Smooth muscle cell (in vitro differentiated cells): ENCODE data around the gene BRSK1. TPM values are rescaled to one million over a fixed set of nuclear protein-coding genes. Genes with fewer than 3 reads are reported as not detected.

Source experiments
- DNase-seq: peaks from one replicate; lab custom pipeline; 2025; ENCODE audit not compliant: unreplicated experiment; lab: John Stamatoyannopoulos, UW
- H2AFZ ChIP-seq: fragments of 200-600 bp; sonication (generic); 2 replicates; pipeline ENCODE4 v1.6.0; 2016; ENCODE audit warnings: antibody characterized with exemption, low read depth, mild to moderate bottlenecking
- H3F3A ChIP-seq: fragments of 200-600 bp; sonication (generic); 2 replicates; pipeline ENCODE4 v1.6.0; 2017; ENCODE audit warnings: antibody characterized with exemption, low read depth
- H3K27ac ChIP-seq: fragments of 200-600 bp; sonication (generic); 2 replicates; pipeline ENCODE4 v1.5.1; 2016; ENCODE audit warnings: low read depth, mild to moderate bottlenecking
- H3K27me3 ChIP-seq: fragments of 200-600 bp; sonication (generic); 2 replicates; pipeline ENCODE4 v1.6.1; 2016; ENCODE audit warnings: low read depth, mild to moderate bottlenecking
- H3K36me3 ChIP-seq: fragments of 200-600 bp; sonication (generic); 2 replicates; pipeline ENCODE4 v1.5.1; 2016; ENCODE audit warnings: low read depth
- H3K4me1 ChIP-seq: fragments of 200-600 bp; sonication (generic); 2 replicates; pipeline ENCODE4 v1.5.1; 2016; ENCODE audit warnings: low read depth
- H3K4me2 ChIP-seq: fragments of 200-600 bp; sonication (generic); 2 replicates; pipeline ENCODE4 v1.6.0; 2016; ENCODE audit warnings: mild to moderate bottlenecking
- H3K4me3 ChIP-seq: fragments of 200-600 bp; sonication (generic); 2 replicates; pipeline ENCODE4 v1.5.1; 2016; ENCODE audit warnings: mild to moderate bottlenecking
- H3K79me2 ChIP-seq: fragments of 200-600 bp; sonication (generic); 2 replicates; pipeline ENCODE4 v1.6.0; 2016; ENCODE audit warnings: low read depth, mild to moderate bottlenecking
- H3K9ac ChIP-seq: fragments of 200-600 bp; sonication (generic); 2 replicates; pipeline ENCODE4 v1.6.0; 2016; ENCODE audit warnings: low read depth
- H3K9me3 ChIP-seq: fragments of 200-600 bp; sonication (generic); replicated peaks from 2 replicates; pipeline ENCODE4 v1.5.1; 2016; ENCODE audit warnings: low read depth
- H4K20me1 ChIP-seq: fragments of 200-600 bp; sonication (generic); 2 replicates; pipeline ENCODE4 v1.6.0; 2016; ENCODE audit warnings: low read depth
- CTCF ChIP-seq: fragments of 200-600 bp; sonication (generic); IDR thresholded peaks from 2 replicates; pipeline ENCODE4 v1.5.1; 2017; ENCODE audit warnings: borderline replicate concordance, mild to moderate bottlenecking, antibody characterized with exemption; ENCODE audit not compliant: insufficient read depth, poor library complexity, severe bottlenecking
- WGBS: methylation state at CpG from one replicate; pipeline ENCODE4 v1.1.7; 2016; ENCODE audit warnings: low lambda C conversion rate; 5-methylcytosine and 5-hydroxymethylcytosine counted together
- microRNA-seq: library from miRNA; unstranded; fragments of <30 nt; microRNA quantifications from one replicate; pipeline ENCODE4, GENCODE V29; 2016; ENCODE audit warnings: borderline number of aligned reads
- polyA plus RNA-seq: library from polyadenylated mRNA; unstranded; fragments of >200 nt; fragmentation: Nextera tagmentation; extraction: Ambion mirVana; gene quantifications from 2 replicates; pipeline ENCODE4 v1.2.1, GENCODE V29; 2016
- small RNA-seq: library from RNA; depleted of rRNA; stranded (forward); fragments of <200 nt; gene quantifications from one replicate; pipeline ENCODE3, GENCODE V24; 2014
- total RNA-seq: library from RNA; depleted of rRNA; stranded (reverse); fragments of >200 nt; gene quantifications from 2 replicates; pipeline ENCODE4 v1.2.3, GENCODE V29; 2014

BRSK1 gene
- total and polyA plus RNA-seq, 2 experiments from 2014 or later = 3.0 to 5.0 TPM

GRCh38 chr19:55358493-55358892, 74.7 kb downstream of the BRSK1 start:
- Histone ChIP-seq H3K4me1 (peaks cover 6% of the 10 kb centered on the region), H3K4me2 (no peak overlapping the region), H2AFZ (no peak overlapping the region), H3K9ac (no peak overlapping the region), H3K79me2 (no peaks in the 10 kb centered on the region), H3K9me3 (no peaks in the 10 kb centered on the region), H3K36me3 (no peaks in the 10 kb centered on the region), H3K27ac (no peak overlapping the region), H4K20me1 (no peaks in the 10 kb centered on the region), H3K27me3 (peaks cover 5% of the 10 kb centered on the region), H3K4me3 (no peak overlapping the region), H3F3A (no peaks in the 10 kb centered on the region)
- no peak for TF ChIP-seq CTCF
- DNase-seq = no peak
- WGBS = 92% methylated on average over 16 of the region's 19 CpGs

- peaks cover 3% of the 10 kb centered on the region for H3K27me3 ChIP-seq
- no peaks in the 10 kb centered on the region for H3K79me2 ChIP-seq
- H3F3A ChIP-seq = peaks cover 4% of the 10 kb centered on the region
- H2AFZ ChIP-seq = no peak overlapping the region
- H3K36me3 ChIP-seq = no peaks in the 10 kb centered on the region
- H3K27ac ChIP-seq = no peak overlapping the region
- no peak overlapping the region for H3K4me3 ChIP-seq
- 86% methylated on average over 32 of the region's 32 CpGs for WGBS
- H3K9ac ChIP-seq = no peak overlapping the region
- H3K4me2 ChIP-seq = no peak overlapping the region
- DNase-seq = no peak
- H3K9me3 ChIP-seq = no peaks in the 10 kb centered on the region
- no peaks in the 10 kb centered on the region for H4K20me1 ChIP-seq
- TF ChIP-seq CTCF = no peak
- peaks cover 6% of the 10 kb centered on the region for H3K4me1 ChIP-seq
Observed at GRCh38 chr19:55358943-55359908, 75.4 kb downstream of the BRSK1 start.

DNA sequence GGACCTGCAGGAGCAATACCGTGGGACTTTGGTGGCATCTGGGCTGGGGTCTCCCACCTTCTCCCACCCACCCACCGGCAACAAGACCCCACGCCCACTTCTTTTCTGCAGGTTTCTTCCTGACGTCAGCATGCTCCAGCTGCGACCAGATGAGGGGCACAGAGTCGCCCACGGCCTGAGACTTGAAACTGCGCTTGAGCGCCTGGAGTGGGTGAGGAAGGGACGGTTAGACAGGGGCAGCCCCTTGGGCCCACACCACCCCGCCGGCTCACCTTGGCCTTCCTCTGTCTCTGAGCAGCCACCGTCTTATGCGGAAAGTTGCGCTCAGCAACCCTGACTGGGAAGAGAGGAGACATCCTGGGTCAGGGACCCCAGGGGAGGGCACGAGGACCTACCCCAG, 77.1 kb downstream of the BRSK1 start:
- Histone ChIP-seq H3K27ac (no peak overlapping the region), H3K36me3 (no peaks in the 10 kb centered on the region), H3K9me3 (no peaks in the 10 kb centered on the region), H3K27me3 (peaks cover 3% of the 10 kb centered on the region), H3K4me3 (no peak overlapping the region), H3K9ac (no peak overlapping the region), H3K4me1 (peaks cover 6% of the 10 kb centered on the region), H3K79me2 (no peaks in the 10 kb centered on the region), H2AFZ (no peak overlapping the region), H3F3A (peaks cover 16% of the 10 kb centered on the region), H4K20me1 (peaks cover 12% of the 10 kb centered on the region), H3K4me2 (no peak overlapping the region)
- 96% methylated on average over 15 of the region's 16 CpGs for WGBS
- DNase-seq = no peak
- no peak for TF ChIP-seq CTCF

Small RNA genes within 50 kb of the gene (microRNA-seq; reads per million reads assigned to microRNA genes)
- gene MIR6802 = 2.9 reads per million
- 8.2 reads per million, percentile 8 among the genes with 10 or more reads in this experiment for gene MIR6803

Small RNA genes within 50 kb of the gene (small RNA-seq; reads per million reads assigned to genes)
- gene MIR6802 (not detected), gene MIR6803 (not detected)

Other genes starting within 250 kb of the BRSK1 start
- 0.09 TPM in 1 of 2 replicates, not detected in the other for gene GP6, start 245.7 kb upstream of the BRSK1 start, total RNA-seq
- gene GP6, start 245.7 kb upstream of the BRSK1 start, polyA plus RNA-seq = 1.8 TPM in 1 of 2 replicates, not detected in the other
- 7.8 and 13.5 TPM in 2 replicates for gene RDH13, start 220.8 kb upstream of the BRSK1 start, total RNA-seq
- gene RDH13, start 220.8 kb upstream of the BRSK1 start, polyA plus RNA-seq = 9.1 and 21.4 TPM in 2 replicates
- gene EPS8L1, start 208.1 kb upstream of the BRSK1 start, total RNA-seq = 21.4 and 32.9 TPM in 2 replicates
- 16.8 and 32.6 TPM in 2 replicates for gene EPS8L1, start 208.1 kb upstream of the BRSK1 start, polyA plus RNA-seq
- 16.8 and 30.5 TPM in 2 replicates for gene PPP1R12C, start 166.4 kb upstream of the BRSK1 start, total RNA-seq
- gene PPP1R12C, start 166.4 kb upstream of the BRSK1 start, polyA plus RNA-seq = 26.1 and 32.1 TPM in 2 replicates
- 24.9 and 27.1 TPM in 2 replicates for gene TNNT1, start 134.8 kb upstream of the BRSK1 start, total RNA-seq
- gene TNNT1, start 134.8 kb upstream of the BRSK1 start, polyA plus RNA-seq = 24.5 and 54.0 TPM in 2 replicates
- gene TNNI3, start 126.3 kb upstream of the BRSK1 start, total RNA-seq = not detected in 2 replicates
- 1.8 and 3.0 TPM in 2 replicates for gene TNNI3, start 126.3 kb upstream of the BRSK1 start, polyA plus RNA-seq
- 0.76 and 1.3 TPM in 2 replicates for gene DNAAF3, start 117.4 kb upstream of the BRSK1 start, total RNA-seq
- 0.97 and 1.4 TPM in 2 replicates for gene DNAAF3, start 117.4 kb upstream of the BRSK1 start, polyA plus RNA-seq
- gene SYT5, start 103.7 kb upstream of the BRSK1 start, total RNA-seq = not detected in 2 replicates
- gene SYT5, start 103.7 kb upstream of the BRSK1 start, polyA plus RNA-seq = 0.17 TPM in 1 of 2 replicates, not detected in the other
- gene PTPRH, start 74.5 kb upstream of the BRSK1 start, total RNA-seq = 0.18 and 0.31 TPM in 2 replicates
- 0.46 TPM in 1 of 2 replicates, not detected in the other for gene PTPRH, start 74.5 kb upstream of the BRSK1 start, polyA plus RNA-seq
- gene TMEM86B, start 55.2 kb upstream of the BRSK1 start, total RNA-seq = 1.7 and 2.1 TPM in 2 replicates
- gene TMEM86B, start 55.2 kb upstream of the BRSK1 start, polyA plus RNA-seq = 2.6 and 3.3 TPM in 2 replicates
- gene PPP6R1, start 25.0 kb upstream of the BRSK1 start, total RNA-seq = 26.7 and 31.1 TPM in 2 replicates
- gene PPP6R1, start 25.0 kb upstream of the BRSK1 start, polyA plus RNA-seq = 58.0 and 59.9 TPM in 2 replicates
- gene HSPBP1, start 3.9 kb upstream of the BRSK1 start, total RNA-seq = 21.5 and 22.1 TPM in 2 replicates
- gene HSPBP1, start 3.9 kb upstream of the BRSK1 start, polyA plus RNA-seq = 66.5 and 80.0 TPM in 2 replicates
- not detected in 2 replicates for gene TMEM150B, start 41.3 kb downstream of the BRSK1 start, total RNA-seq
- 0.22 TPM in 1 of 2 replicates, not detected in the other for gene TMEM150B, start 41.3 kb downstream of the BRSK1 start, polyA plus RNA-seq
- 12.2 and 26.1 TPM in 2 replicates for gene KMT5C, start 55.9 kb downstream of the BRSK1 start, total RNA-seq
- gene KMT5C, start 55.9 kb downstream of the BRSK1 start, polyA plus RNA-seq = 23.2 and 27.2 TPM in 2 replicates
- 0.18 and 0.31 TPM in 2 replicates for gene COX6B2, start 70.7 kb downstream of the BRSK1 start, total RNA-seq
- gene COX6B2, start 70.7 kb downstream of the BRSK1 start, polyA plus RNA-seq = 1.7 and 1.9 TPM in 2 replicates
- gene GARIN5B, start 79.3 kb downstream of the BRSK1 start, total RNA-seq = 0.58 TPM in 1 of 2 replicates, not detected in the other
- gene GARIN5B, start 79.3 kb downstream of the BRSK1 start, polyA plus RNA-seq = 0.07 and 0.35 TPM in 2 replicates
- gene IL11, start 86.5 kb downstream of the BRSK1 start, total RNA-seq = 36.5 and 40.1 TPM in 2 replicates
- gene IL11, start 86.5 kb downstream of the BRSK1 start, polyA plus RNA-seq = 66.4 and 68.1 TPM in 2 replicates
- not detected in 2 replicates for gene TMEM190, start 92.8 kb downstream of the BRSK1 start, total RNA-seq
- 8.2 and 11.1 TPM in 2 replicates for gene TMEM190, start 92.8 kb downstream of the BRSK1 start, polyA plus RNA-seq
- 0.58 and 2.6 TPM in 2 replicates for gene TMEM238, start 100.3 kb downstream of the BRSK1 start, total RNA-seq
- gene TMEM238, start 100.3 kb downstream of the BRSK1 start, polyA plus RNA-seq = 3.3 and 9.3 TPM in 2 replicates
- 824 and 1,108 TPM in 2 replicates for gene RPL28, start 101.9 kb downstream of the BRSK1 start, total RNA-seq
- gene RPL28, start 101.9 kb downstream of the BRSK1 start, polyA plus RNA-seq = 515 and 595 TPM in 2 replicates
- 34.8 and 39.9 TPM in 2 replicates for gene UBE2S, start 123.8 kb downstream of the BRSK1 start, total RNA-seq
- 162 and 171 TPM in 2 replicates for gene UBE2S, start 123.8 kb downstream of the BRSK1 start, polyA plus RNA-seq
- not detected in 2 replicates for gene SHISA7, start 159.3 kb downstream of the BRSK1 start, total RNA-seq
- gene SHISA7, start 159.3 kb downstream of the BRSK1 start, polyA plus RNA-seq = not detected in 2 replicates
- gene ISOC2, start 177.6 kb downstream of the BRSK1 start, total RNA-seq = 47.3 and 56.5 TPM in 2 replicates
- 37.3 and 61.4 TPM in 2 replicates for gene ISOC2, start 177.6 kb downstream of the BRSK1 start, polyA plus RNA-seq
- gene C19orf85, start 180.8 kb downstream of the BRSK1 start, total RNA-seq = not detected in 2 replicates
- not detected in 2 replicates for gene C19orf85, start 180.8 kb downstream of the BRSK1 start, polyA plus RNA-seq
- gene ZNF628, start 192.6 kb downstream of the BRSK1 start, total RNA-seq = 2.4 and 2.6 TPM in 2 replicates
- gene ZNF628, start 192.6 kb downstream of the BRSK1 start, polyA plus RNA-seq = 1.3 and 2.0 TPM in 2 replicates
- gene NAT14, start 201.2 kb downstream of the BRSK1 start, total RNA-seq = 14.3 and 17.3 TPM in 2 replicates
- 67.5 and 72.1 TPM in 2 replicates for gene NAT14, start 201.2 kb downstream of the BRSK1 start, polyA plus RNA-seq
- gene SSC5D, start 204.4 kb downstream of the BRSK1 start, total RNA-seq = 3.0 and 3.8 TPM in 2 replicates
- 11.2 and 13.6 TPM in 2 replicates for gene SSC5D, start 204.4 kb downstream of the BRSK1 start, polyA plus RNA-seq